ENCODE results near the gene CHST1.

CHST1 gene

DNA sequence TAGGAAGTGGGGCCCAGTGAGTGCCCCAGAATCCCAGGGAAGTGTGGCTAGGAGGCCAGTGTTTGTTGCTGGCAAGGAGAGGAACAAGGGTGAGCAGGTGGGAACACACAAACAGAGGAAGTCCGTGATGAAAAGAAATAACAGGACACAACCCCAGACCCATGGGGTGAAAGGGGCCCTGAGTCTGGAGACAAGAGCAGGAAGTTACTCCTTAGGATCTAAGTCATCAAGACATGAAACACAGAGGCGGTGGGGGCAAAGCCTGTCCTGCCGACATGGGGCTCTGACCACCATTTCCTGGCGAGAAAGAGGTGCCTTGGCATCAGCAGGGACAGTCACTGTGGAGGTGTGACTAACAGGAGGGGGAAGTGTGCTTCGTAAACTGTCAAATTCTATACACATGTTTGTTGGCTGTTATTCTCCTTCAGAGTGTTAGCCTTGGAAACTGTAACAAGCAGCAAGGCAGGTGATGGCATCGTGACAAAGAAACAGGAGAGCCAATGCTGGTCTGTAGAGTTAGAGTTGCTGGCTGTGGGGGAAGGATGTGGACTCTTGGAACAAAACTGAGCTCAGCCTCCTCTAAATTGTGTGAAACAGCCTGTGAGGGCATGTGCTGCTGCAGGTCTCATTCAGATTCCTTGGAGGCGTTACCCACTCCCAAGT lies 21.7 kb downstream of the CHST1 start:
- no peak for DNase-seq

DNA sequence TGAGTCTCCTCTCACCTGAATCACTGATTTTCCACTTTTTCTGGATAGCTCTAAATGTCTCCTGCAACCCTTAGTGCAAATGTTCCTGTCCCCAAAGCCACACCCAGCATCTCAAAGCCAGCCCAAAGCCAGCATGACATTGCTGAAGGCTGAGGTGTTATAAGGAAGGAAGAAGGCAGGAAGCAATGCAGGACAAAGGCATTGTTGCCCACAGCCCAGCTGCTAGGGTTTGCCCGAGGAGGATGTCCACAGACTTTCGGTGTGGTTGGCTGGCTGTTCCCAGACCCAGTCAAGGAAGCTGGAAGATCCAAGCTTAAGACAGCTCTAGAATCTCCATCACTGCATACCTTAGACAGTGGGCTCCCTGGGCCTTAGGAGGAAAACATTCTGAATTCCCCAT lies 23.5 kb downstream of the CHST1 start:
- DNase-seq: no peak

- DNase-seq: no peak
Observed at GRCh38 chr11:45638051-45638450, 27.4 kb downstream of the CHST1 start.

- DNase-seq: no peak
Observed at GRCh38 chr11:45635907-45636306, 29.5 kb downstream of the CHST1 start.

DNA sequence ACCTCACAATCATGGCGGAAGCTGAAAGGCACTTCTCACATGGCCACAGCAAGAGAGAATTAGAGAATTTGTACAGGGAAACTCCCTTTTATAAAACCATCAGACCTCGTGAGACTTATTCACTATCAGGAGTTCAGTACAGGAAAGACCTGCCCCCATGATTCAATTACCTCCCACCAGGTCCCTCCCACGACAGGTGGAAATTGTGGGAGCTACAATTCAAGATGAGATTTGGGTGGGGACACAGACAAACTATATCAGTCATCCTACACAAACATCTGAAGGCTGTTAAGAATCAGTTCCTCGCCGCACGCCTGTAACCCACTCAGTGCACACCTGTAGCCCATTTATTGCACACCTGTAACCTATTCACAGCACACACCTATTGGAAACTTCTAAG lies 39.8 kb downstream of the CHST1 start:
- no peak for DNase-seq

DNA sequence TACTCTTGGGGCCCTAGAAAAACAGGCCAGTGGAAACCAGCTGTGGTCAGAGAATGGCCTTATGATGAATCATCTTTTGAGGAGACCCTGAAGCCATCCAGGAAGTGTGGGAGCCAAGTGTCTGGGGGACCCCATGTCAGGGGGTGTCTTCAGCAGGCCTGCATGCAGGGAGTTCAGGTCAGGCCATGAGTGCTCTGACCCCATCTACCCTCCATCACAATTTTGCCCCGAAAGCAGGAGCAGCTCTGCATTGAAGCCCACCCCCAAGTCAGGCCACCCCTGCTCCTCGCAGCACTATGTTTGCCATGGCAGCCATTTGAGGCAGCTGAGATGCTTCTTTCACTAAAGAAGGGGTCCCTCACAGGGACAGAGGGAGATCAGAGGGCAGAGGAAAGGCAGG lies 41.3 kb downstream of the CHST1 start:
- DNase-seq: no peak

DNA sequence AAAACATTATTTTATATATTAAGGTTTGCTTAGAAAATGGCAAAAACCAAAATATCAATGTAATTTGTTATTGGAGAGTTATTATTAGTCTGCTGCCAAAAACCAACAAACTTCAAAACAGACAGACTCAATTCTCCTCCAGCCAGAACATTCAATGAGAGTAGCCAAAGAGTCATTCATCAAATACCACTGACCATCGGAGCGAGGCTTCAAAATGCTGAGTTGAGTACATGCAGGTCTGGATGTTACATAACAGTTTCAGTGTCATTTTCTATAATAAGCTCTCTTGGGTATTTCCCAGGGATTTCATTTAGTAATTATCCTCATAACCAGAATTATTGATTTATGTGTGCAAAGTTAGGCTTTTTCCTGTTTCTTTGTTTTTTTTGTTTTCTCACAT lies 42.6 kb downstream of the CHST1 start:
- no peak for DNase-seq

- DNase-seq: no peak
Observed at GRCh38 chr11:45622283-45622682, 43.1 kb downstream of the CHST1 start.

DNA sequence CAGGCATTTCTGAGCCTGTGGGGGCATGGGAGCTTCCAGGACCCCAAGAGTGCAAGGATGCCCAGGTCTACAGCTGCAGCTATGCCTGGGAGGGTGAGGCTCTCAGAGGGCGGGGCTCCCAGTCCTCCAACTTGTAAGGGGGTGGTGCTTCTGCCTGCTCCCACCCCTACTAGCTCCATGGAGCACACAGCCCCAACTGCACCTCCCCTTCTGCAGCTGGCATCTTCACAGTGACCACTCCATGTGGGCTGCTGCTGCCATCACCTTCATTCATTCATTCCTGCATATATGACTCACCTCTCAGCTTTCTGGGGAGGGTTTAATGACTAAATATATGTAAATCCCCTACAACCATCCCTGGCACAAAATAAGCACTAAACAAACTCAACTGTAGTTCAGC lies 43.8 kb downstream of the CHST1 start:
- DNase-seq: no peak

DNA sequence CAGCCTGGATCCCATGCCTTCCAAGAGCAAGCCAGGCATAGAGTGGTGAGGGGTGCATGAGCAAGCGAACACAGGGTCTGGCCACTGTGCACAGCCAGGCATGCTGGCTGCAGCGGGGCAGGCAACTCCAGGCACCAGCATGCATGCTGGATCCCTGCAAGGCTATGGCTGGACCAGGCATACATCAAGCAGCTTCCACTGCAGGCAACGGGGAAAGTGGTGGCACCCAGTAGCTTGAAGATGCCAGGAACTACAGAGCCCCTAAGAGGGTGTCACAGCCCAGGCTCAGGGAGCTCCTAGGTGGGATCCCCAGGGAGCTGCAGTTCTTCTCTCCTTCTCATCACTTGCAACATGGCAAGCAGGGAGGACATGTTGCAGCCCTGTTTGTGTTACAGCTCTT lies 45.2 kb downstream of the CHST1 start:
- no peak for DNase-seq

GRCh38 chr11:45618897-45619296 lies 46.5 kb downstream of the CHST1 start:
- DNase-seq: no peak

DNA sequence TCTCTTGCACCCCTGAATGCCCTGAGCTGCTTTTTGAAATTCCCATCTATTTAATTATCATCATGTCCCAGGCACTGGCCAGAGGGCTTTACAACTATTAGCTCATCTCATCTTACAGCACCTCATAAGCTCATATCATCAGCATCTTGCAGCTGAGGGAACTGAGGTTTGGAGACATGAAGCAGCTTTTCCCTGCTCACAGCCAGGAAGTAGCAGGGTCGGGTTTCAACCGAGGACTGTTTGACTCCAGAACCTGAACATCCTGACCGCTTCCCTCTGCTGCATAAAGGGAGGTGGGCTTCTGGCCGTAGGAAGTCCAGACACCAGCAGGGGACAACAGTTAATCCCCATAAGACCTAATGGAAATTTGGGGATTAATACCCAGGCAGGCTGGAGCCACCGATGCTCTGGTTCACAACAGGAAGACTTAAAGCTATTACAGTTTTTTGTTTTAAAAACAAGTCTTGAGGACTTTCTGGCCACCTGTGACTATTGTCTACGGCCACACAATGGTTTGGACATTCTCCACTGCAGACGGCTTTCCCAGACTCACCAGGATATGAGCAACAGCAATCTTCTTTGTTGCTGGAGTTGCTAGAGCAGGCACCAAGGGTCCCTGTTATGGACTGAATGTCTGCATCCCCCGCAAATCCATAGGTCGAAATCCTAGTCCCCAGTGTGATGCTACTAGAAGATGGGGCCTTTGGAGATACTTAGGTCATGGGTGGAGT lies 47.4 kb downstream of the CHST1 start:
- DNase-seq: no peak

- DNase-seq: no peak
Observed at GRCh38 chr11:45616802-45617549, 48.4 kb downstream of the CHST1 start.

DNA sequence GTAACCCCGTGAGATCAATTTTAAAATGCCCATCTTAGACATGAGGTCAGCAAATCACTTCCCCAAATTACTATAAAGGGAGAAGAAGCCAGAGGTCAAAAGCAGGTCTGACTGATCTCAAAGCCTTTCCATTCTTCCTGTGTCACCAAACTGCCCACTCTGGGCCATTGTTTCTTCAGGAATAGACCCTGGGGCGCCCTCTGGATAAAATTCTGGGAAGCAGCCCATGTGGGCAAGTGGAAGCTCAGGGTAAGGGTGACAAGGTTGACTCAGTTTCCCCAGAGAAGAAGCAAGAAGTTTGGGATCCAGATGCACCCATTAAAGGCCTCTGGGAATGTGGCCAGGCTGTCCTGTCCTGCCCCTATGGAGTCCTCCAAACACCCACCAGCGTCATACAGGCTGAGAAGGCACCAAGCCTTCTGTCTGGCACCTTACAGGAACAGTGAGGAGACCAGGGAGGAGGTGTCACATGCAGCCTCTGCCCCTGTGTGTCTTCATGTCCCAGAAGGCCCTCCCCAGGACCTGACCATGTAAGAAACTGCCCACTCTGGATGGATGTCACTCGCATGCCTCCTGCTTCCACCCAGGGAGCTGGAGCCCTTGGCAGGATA lies 50.1 kb downstream of the CHST1 start:
- no peak for DNase-seq

GRCh38 chr11:45614196-45614828 lies 51.1 kb downstream of the CHST1 start:
- no peak for DNase-seq

DNA sequence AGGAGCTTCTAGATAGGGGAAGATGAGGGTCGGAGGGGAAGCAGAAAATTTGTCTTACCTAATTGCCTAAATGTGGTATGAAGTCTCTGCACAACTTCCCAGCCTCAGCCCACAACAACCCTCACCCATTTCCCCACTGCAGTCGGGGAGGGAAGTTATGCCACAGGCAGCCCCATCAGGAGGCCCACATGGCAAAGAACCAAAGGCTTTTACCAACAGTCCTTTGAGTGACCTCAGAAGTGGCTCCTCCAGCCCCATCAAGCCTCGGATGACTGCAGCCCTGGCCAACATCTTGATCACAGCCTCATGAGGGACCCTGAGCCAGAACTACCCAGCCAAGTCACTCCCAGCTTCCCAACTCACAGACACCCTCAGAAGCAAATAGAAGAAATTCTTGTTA lies 54.8 kb downstream of the CHST1 start:
- DNase-seq: no peak

DNA sequence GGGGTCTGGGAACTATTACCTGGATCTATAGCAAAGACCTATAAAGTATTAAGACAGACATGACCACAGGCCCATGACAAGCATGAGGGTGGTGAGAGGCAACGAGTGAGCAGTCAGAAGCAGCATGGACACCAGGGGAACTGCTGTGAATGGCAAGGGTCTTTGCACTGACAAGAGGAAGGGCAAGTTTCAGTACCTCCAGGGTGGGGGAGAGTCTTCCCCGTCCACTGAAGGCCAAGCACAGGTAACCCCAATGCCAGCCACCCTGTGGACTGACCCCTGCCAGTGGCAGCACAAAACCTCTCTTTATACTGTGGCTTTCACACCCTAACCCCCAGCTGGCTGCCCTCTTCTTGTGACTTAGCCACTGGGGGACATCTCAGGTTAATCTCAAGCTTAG lies 55.5 kb downstream of the CHST1 start:
- no peak for DNase-seq

GRCh38 chr11:45609337-45609736 lies 56.1 kb downstream of the CHST1 start:
- DNase-seq: no peak

DNA sequence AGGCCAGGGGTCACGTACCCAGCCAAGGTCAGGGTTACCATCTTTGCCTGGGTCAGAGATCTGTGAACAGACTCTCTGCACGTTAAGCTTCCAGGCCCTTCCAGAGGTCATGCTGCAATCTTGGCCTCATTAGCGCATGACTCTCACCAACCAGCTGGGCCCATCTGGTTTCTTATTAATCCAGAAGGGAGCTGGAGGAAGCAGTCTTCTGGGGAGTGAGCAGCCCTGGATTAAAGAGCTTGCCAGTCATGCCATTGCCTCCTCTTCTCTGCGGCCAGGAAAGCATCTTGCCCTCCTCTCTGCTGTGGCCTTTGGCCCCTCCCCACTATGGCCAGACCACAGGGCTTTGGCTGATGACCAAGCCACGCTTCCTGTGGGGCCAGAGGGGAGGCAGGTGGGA lies 57.4 kb downstream of the CHST1 start:
- DNase-seq: peak; percentile 48

- DNase-seq: no peak
Observed at GRCh38 chr11:45606514-45607281, 58.7 kb downstream of the CHST1 start.

DNA sequence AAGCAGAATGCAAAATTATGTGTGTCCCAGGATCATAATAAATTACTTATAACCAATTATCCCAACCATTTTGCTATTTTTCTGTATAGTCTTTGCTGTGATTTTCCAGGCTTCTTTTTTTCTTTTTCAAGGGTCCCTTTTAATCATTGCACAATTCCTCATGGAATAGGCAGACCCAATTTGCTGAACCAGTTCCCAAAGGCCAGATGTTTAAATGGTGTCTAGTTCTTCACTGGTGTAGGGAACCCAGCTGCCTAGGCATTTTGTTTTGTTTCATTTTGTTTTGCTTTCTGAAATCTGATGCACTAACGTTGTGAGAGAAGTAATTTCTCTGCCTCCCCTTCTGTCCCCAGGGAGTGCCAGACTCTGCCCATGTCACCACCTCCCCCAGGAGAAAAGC lies 60.4 kb downstream of the CHST1 start:
- peak; percentile 92 for DNase-seq

DNA sequence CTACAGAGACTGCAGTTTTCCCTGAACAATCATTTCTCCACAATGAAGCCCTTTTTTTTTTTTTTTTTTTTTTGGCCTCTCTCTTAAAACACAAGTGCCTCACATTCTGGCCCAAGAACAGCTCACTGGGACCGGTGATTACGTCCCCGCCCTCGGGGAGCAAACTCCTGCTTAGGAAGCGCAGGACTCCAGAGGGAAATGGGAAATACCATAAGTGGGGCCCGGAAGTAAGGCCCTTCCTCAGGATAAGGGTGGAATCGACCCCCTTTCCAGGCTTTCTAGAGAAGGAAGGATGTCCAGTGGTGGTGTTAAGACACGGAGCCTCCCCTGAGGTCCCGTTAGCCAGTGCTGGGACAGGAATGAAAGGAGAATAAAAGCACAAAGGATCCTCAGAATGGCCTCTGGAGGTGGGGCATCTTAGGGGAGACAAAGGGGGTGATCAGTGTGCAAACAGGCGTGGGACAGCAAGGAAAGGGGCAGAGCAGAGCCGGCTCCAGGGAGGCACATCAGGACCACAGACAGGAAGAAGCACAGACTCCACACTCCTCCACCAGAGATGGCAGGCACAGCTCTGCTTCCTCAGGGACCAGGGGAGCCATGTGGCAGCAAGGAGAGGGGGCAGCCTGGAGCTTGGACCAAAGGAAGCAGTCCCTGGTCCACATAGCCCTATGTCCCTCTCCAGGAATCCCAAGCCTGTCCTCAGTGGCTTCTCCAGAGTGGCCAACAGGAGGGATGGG lies 61.3 kb downstream of the CHST1 start:
- no peak for DNase-seq

Measured in NCI-H2171 (cell line).